Measurements from ENCODE around the gene ACTA1. TPM values are rescaled to one million over a fixed set of nuclear protein-coding genes. Genes with fewer than 3 reads are reported as not detected.

Gene ACTA1
- total and polyA plus RNA-seq, 4 donors = 0.06 to 0.33 (median 0.08) TPM; not detected in 1

GRCh38 chr1:229410370-229410691 lies 23.6 kb downstream of the ACTA1 start:
- no peak for DNase-seq (ENCODE audit: low spot score)
- no peaks in the 10 kb centered on the region for H3K36me3 ChIP-seq (ENCODE audit: control insufficient read depth in 4 of 4, insufficient read depth in 3 of 4, low read depth in 1 of 4, low read length in 3 of 4)
- TF ChIP-seq HNF4A (conservative IDR thresholded peaks at IDR 0.05) (no peak), HNF4G (IDR thresholded peaks at IDR 0.05) (no peak), YY1 (IDR thresholded peaks at IDR 0.05) (no peak), ZBTB33 (IDR thresholded peaks at IDR 0.05) (no peak), SP1 (IDR thresholded peaks at IDR 0.05) (no peak), REST (IDR thresholded peaks at IDR 0.05) (no peak), TAF1 (conservative IDR thresholded peaks at IDR 0.05) (no peak), FOXA1 (IDR thresholded peaks at IDR 0.05) (no peak), NR2F2 (IDR thresholded peaks at IDR 0.05) (no peak), RAD21 (IDR thresholded peaks at IDR 0.05) (no peak), JUND (IDR thresholded peaks at IDR 0.05) (no peak), FOXA2 (IDR thresholded peaks at IDR 0.05) (no peak)
- TF ChIP-seq, protein P1, sequence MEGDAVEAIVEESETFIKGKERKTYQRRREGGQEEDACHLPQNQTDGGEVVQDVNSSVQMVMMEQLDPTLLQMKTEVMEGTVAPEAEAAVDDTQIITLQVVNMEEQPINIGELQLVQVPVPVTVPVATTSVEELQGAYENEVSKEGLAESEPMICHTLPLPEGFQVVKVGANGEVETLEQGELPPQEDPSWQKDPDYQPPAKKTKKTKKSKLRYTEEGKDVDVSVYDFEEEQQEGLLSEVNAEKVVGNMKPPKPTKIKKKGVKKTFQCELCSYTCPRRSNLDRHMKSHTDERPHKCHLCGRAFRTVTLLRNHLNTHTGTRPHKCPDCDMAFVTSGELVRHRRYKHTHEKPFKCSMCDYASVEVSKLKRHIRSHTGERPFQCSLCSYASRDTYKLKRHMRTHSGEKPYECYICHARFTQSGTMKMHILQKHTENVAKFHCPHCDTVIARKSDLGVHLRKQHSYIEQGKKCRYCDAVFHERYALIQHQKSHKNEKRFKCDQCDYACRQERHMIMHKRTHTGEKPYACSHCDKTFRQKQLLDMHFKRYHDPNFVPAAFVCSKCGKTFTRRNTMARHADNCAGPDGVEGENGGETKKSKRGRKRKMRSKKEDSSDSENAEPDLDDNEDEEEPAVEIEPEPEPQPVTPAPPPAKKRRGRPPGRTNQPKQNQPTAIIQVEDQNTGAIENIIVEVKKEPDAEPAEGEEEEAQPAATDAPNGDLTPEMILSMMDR (IDR thresholded peaks at IDR 0.05; ENCODE audit: low read depth, low read length, missing input control) = no peak
- TF ChIP-seq, protein P2, sequence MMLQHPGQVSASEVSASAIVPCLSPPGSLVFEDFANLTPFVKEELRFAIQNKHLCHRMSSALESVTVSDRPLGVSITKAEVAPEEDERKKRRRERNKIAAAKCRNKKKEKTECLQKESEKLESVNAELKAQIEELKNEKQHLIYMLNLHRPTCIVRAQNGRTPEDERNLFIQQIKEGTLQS (IDR thresholded peaks at IDR 0.05) = no peak
- TF ChIP-seq, protein P3, sequence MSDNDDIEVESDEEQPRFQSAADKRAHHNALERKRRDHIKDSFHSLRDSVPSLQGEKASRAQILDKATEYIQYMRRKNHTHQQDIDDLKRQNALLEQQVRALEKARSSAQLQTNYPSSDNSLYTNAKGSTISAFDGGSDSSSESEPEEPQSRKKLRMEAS (IDR thresholded peaks at IDR 0.05) = no peak
- H3K4me3 ChIP-seq (ENCODE audit: low read depth in 1 of 3, low read length in 3 of 3) = no peak overlapping the region
- peaks cover 0 to 11% (median 6%) of the 10 kb centered on the region in 4 donors for H3K4me1 ChIP-seq (ENCODE audit: control insufficient read depth in 4 of 4, insufficient read depth in 4 of 4, low read length in 3 of 4)
- H3K27ac ChIP-seq (ENCODE audit: low read depth in 1 of 2, low read length in 2 of 2) = no peak overlapping the region
- 64% methylated on average over 9 of the region's 9 CpGs for WGBS
- peaks cover 0 to 11% (median 8%) of the 10 kb centered on the region in 4 donors for H3K27me3 ChIP-seq (ENCODE audit: control insufficient read depth in 4 of 4, insufficient read depth in 4 of 4, low read length in 3 of 4)
- H3K9ac ChIP-seq (ENCODE audit: low read depth in 1 of 2, low read length in 2 of 2) = no peak overlapping the region
- H3K9me3 ChIP-seq (ENCODE audit: control insufficient read depth in 4 of 4, low read length in 3 of 4) = no peaks in the 10 kb centered on the region

- Histone ChIP-seq H3K9ac (ENCODE audit: low read depth in 1 of 2, low read length in 2 of 2) (no peak overlapping the region), H3K4me1 (ENCODE audit: control insufficient read depth in 4 of 4, insufficient read depth in 4 of 4, low read length in 3 of 4) (peaks cover 0 to 11% (median 6%) of the 10 kb centered on the region in 4 donors), H3K4me3 (ENCODE audit: low read depth in 1 of 3, low read length in 3 of 3) (no peak overlapping the region), H3K36me3 (ENCODE audit: control insufficient read depth in 4 of 4, insufficient read depth in 3 of 4, low read depth in 1 of 4, low read length in 3 of 4) (no peaks in the 10 kb centered on the region), H3K9me3 (ENCODE audit: control insufficient read depth in 4 of 4, low read length in 3 of 4) (no peaks in the 10 kb centered on the region), H3K27ac (ENCODE audit: low read depth in 1 of 2, low read length in 2 of 2) (no peak overlapping the region), H3K27me3 (ENCODE audit: control insufficient read depth in 4 of 4, insufficient read depth in 4 of 4, low read length in 3 of 4) (peaks cover 0 to 11% (median 8%) of the 10 kb centered on the region in 4 donors)
- TF ChIP-seq, protein P1 (IDR thresholded peaks at IDR 0.05; ENCODE audit: low read depth, low read length, missing input control) = no peak
- no peak for DNase-seq (ENCODE audit: low spot score)
- WGBS = 35% methylated on average over 18 of the region's 18 CpGs
These were observed 24.1 kb downstream of the ACTA1 start for GRCh38 chr1:229409616-229410369.
